SK-N-SH (cell line): Measurements from ENCODE around the gene FLAD1.

Source experiments
- CHD2 ChIP-seq: fragments of 150-350 bp; IDR thresholded peaks from 2 replicates; pipeline ENCODE4 v1.6.1; 2018; ENCODE audit warnings: low read length; ENCODE audit not compliant: partially characterized antibody
- CTCF ChIP-seq: fragments of 200-600 bp; sonication (generic); IDR thresholded peaks from 2 replicates; pipeline ENCODE4 v1.6.1; 2017; ENCODE audit warnings: antibody characterized with exemption, mild to moderate bottlenecking, moderate library complexity
- EZH2phosphoT487 ChIP-seq: fragments of 200-600 bp; sonication (generic); IDR thresholded peaks from 2 replicates; pipeline ENCODE4 v1.6.1; 2017; ENCODE audit warnings: low read depth, mixed run types, mild to moderate bottlenecking, antibody characterized with exemption, moderate library complexity, borderline replicate concordance
- GABPA ChIP-seq: IDR thresholded peaks from 2 replicates; pipeline ENCODE4 v1.4.0; 2012; ENCODE audit warnings: low read depth, mild to moderate bottlenecking
- JUND ChIP-seq: IDR thresholded peaks from 2 replicates; pipeline ENCODE4 v1.4.0; 2012
- MEF2A ChIP-seq: IDR thresholded peaks from 2 replicates; pipeline ENCODE4 v1.4.0; 2012; ENCODE audit warnings: low read depth, borderline replicate concordance
- MXI1 ChIP-seq: IDR thresholded peaks from 2 replicates; pipeline ENCODE4 v1.6.1; 2012; ENCODE audit warnings: mild to moderate bottlenecking, low read depth, low read length, improper control_type of control experiment
- NRF1 ChIP-seq: IDR thresholded peaks from 2 replicates; pipeline ENCODE4 v1.6.1; 2012; ENCODE audit warnings: low read depth, mild to moderate bottlenecking, low read length
- PBX3 ChIP-seq: IDR thresholded peaks from 2 replicates; pipeline ENCODE4; 2012
- SIN3A ChIP-seq: IDR thresholded peaks from 2 replicates; pipeline ENCODE4 v1.6.1; 2012; ENCODE audit warnings: low read depth, mild to moderate bottlenecking, low read length, moderate library complexity, borderline replicate concordance
- SMC3 ChIP-seq: IDR thresholded peaks from 2 replicates; pipeline ENCODE4 v1.6.1; 2012; ENCODE audit warnings: low read depth, low read length, improper control_type of control experiment
- YY1 ChIP-seq: IDR thresholded peaks from 2 replicates; pipeline ENCODE4 v1.4.0; 2012; ENCODE audit warnings: low read depth, mild to moderate bottlenecking
- TF ChIP-seq, protein P1 (sequence below): fragments of 150-350 bp; IDR thresholded peaks from 2 replicates; pipeline ENCODE4 v1.6.1; 2017; ENCODE audit warnings: antibody characterized with exemption, low read length, low read depth, borderline replicate concordance
- TF ChIP-seq, protein P2 (sequence below): IDR thresholded peaks from 2 replicates; pipeline ENCODE4 v1.4.0; 2012; ENCODE audit warnings: low read depth, borderline replicate concordance

- TF ChIP-seq NRF1 (no peak), EZH2phosphoT487 (no peak), CTCF (no peak), SMC3 (no peak), SIN3A (no peak), GABPA (no peak), PBX3 (no peak), CHD2 (no peak), MEF2A (no peak), MXI1 (no peak), JUND (no peak), YY1 (no peak)
- TF ChIP-seq, protein P1, sequence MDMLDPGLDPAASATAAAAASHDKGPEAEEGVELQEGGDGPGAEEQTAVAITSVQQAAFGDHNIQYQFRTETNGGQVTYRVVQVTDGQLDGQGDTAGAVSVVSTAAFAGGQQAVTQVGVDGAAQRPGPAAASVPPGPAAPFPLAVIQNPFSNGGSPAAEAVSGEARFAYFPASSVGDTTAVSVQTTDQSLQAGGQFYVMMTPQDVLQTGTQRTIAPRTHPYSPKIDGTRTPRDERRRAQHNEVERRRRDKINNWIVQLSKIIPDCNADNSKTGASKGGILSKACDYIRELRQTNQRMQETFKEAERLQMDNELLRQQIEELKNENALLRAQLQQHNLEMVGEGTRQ = no peak
- TF ChIP-seq, protein P2, sequence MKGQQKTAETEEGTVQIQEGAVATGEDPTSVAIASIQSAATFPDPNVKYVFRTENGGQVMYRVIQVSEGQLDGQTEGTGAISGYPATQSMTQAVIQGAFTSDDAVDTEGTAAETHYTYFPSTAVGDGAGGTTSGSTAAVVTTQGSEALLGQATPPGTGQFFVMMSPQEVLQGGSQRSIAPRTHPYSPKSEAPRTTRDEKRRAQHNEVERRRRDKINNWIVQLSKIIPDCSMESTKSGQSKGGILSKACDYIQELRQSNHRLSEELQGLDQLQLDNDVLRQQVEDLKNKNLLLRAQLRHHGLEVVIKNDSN = no peak
Measured at GRCh38 chr1:155026154-155026553, 43.0 kb downstream of the FLAD1 start.
